Measurements from ENCODE around the gene ARL5A. TPM values are rescaled to one million over a fixed set of nuclear protein-coding genes. Genes with fewer than 3 reads are reported as not detected.

ARL5A gene
- total and polyA plus RNA-seq, 12 donors: 8.3 to 62.3 (median 55.6) TPM

- peak overlapping the region in 9 of 10 donors; percentile 73 to 95 (median 92) for H3K4me3 ChIP-seq
- 87 to 88% methylated on average over 5 of the region's 5 CpGs for WGBS, 2 donors
- no peak for TF ChIP-seq CTCF (IDR thresholded peaks at IDR 0.05)
- H3K27ac ChIP-seq: peak overlapping the region; percentile 79 to 96 (median 90)
- H3K27me3 ChIP-seq: no peaks in the 10 kb centered on the region
- DNase-seq: no peak
- H3K36me3 ChIP-seq: no peaks in the 10 kb centered on the region
- ATAC-seq: no peak
- intact Hi-C loops (cut with DNase I): loop anchor here in 6 of 10 donors (5.0 to 10.0 kb wide), 5 partner anchors 93 to 176 kb away; no protein-coding TSS in a partner anchor
- no peaks in the 10 kb centered on the region for H3K9me3 ChIP-seq
- peaks cover 4 to 52% (median 41%) of the 10 kb centered on the region in 9 donors for H3K4me1 ChIP-seq
These were observed 686 bp upstream of the ARL5A start for GRCh38 chr2:151828890-151829324.

DNA sequence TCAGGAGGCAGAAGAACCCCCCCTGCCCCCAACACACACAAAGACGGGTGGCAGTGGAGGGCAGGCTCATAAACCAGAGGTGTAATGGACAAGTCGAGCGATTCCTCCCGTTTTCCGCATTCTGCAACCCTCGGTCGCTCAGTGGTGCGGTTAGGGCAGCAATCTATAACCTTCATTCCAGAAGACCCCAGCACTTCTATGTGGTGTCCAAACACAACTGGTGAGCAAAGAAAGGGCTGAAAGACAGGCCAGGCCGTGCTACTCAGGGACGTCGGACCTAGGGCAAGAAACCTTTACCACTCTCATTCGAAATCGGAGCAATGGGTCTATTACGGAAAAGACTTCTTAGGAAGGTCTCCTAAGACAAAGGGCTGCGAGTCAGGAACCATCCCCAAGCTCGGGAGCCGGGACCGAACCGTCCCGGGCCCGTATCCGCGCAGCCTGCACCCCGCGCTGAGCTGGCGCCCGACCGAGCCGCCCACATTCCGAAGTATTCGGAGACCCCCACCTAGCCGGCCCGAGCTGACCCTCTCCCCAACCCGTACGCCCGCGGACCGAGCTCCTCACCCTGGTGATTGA, 568 bp downstream of the ARL5A start:
- Histone ChIP-seq H3K27me3 (no peaks in the 10 kb centered on the region), H3K36me3 (no peaks in the 10 kb centered on the region), H3K27ac (peak overlapping the region; percentile 79 to 96 (median 90)), H3K4me1 (peaks cover 4 to 64% (median 53%) of the 10 kb centered on the region in 9 donors), H3K9me3 (no peaks in the 10 kb centered on the region), H3K4me3 (peak overlapping the region; percentile 73 to 95 (median 92))
- peak in 1 of 2 donors; percentile 9 for DNase-seq
- 0 to 1% methylated on average over 37 to 38 of the region's 38 CpGs for WGBS, 2 donors
- intact Hi-C loops (cut with DNase I): loop anchor here in 6 of 10 donors (5.0 to 10.0 kb wide), 5 partner anchors 95 to 177 kb away; no protein-coding TSS in a partner anchor
- ATAC-seq: peak; percentile 2 to 44 (median 24)
- no peak for TF ChIP-seq CTCF (IDR thresholded peaks at IDR 0.05)

DNA sequence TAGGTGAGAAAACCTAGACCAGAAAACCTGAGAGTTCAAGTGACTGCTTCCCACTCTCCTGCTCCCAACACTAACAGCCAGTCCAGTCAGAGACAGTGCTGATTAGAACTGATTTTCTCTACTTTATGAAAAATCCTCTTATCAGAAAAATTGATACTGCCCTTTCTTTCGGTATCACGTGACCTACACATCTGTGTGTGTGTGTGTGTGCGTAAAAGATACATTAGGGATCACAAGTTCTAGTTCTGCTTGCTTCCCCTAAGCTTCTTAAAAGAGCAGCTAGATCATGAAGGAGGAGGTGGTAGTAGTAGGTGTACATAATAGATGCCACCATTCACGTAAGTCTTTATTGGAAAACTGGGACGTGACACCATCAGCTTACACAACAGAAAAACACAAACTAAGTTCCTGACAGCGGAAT, 1.5 kb downstream of the ARL5A start:
- WGBS, 2 donors: 25 to 27% methylated on average over 6 of the region's 6 CpGs
- intact Hi-C loops (cut with DNase I): loop anchor here in 6 of 10 donors (5.0 to 10.0 kb wide), 5 partner anchors 96 to 178 kb away; no protein-coding TSS in a partner anchor
- Histone ChIP-seq H3K27ac (peak overlapping the region in 8 of 10 donors; percentile 86 to 96 (median 92)), H3K36me3 (no peaks in the 10 kb centered on the region), H3K27me3 (no peaks in the 10 kb centered on the region), H3K4me3 (peak overlapping the region in 9 of 10 donors; percentile 73 to 95 (median 92)), H3K9me3 (no peaks in the 10 kb centered on the region), H3K4me1 (peaks cover 4 to 68% (median 58%) of the 10 kb centered on the region in 9 donors)
- no peak for DNase-seq
- no peak for ATAC-seq
- TF ChIP-seq CTCF (IDR thresholded peaks at IDR 0.05): no peak

GRCh38 chr2:151824886-151825285, 3.3 kb downstream of the ARL5A start:
- Histone ChIP-seq H3K9me3 (no peaks in the 10 kb centered on the region), H3K4me1 (peaks cover 4 to 81% (median 65%) of the 10 kb centered on the region in 9 donors), H3K4me3 (no peak overlapping the region), H3K27ac (peak overlapping the region in 2 of 10 donors; percentile 92 to 94), H3K27me3 (no peaks in the 10 kb centered on the region), H3K36me3 (no peaks in the 10 kb centered on the region)
- no peak for ATAC-seq
- TF ChIP-seq CTCF (IDR thresholded peaks at IDR 0.05): no peak
- intact Hi-C loops (cut with DNase I): loop anchor here in 6 of 10 donors (5.0 to 10.0 kb wide), 5 partner anchors 97 to 180 kb away; no protein-coding TSS in a partner anchor
- whole genome bisulfite sequencing, 2 donors: 63 to 68% methylated on average over 2 of the region's 2 CpGs
- no peak for DNase-seq
